Trophoblast cell (in vitro differentiated cells and primary cell): ENCODE measurements around the gene RRH.

Experiments used
- DNase-seq, 2 donors: peaks; one replicate each; pipeline ENCODE4 v3.0.0-alpha.2; 2016
- H2AFZ ChIP-seq: 2 replicates; pipeline ENCODE4 v1.6.1; 2013; ENCODE audit warnings: low read length, moderate library complexity, mild to moderate bottlenecking; ENCODE audit not compliant: insufficient read depth, poor library complexity
- H2AK5ac ChIP-seq: 2 replicates; pipeline ENCODE4 v1.6.1; 2013; ENCODE audit warnings: mild to moderate bottlenecking, low read length
- H2BK120ac ChIP-seq: 2 replicates; pipeline ENCODE4 v1.6.1; 2013; ENCODE audit warnings: low read length, mild to moderate bottlenecking, moderate library complexity; ENCODE audit not compliant: insufficient read depth, poor library complexity
- H2BK12ac ChIP-seq: 2 replicates; pipeline ENCODE4 v1.6.1; 2013; ENCODE audit warnings: mild to moderate bottlenecking, low read length, moderate library complexity
- H2BK5ac ChIP-seq: 2 replicates; pipeline ENCODE4 v1.6.1; 2013; ENCODE audit warnings: low read length, low read depth, moderate library complexity, mild to moderate bottlenecking; ENCODE audit not compliant: poor library complexity
- H3K14ac ChIP-seq: 2 replicates; pipeline ENCODE4 v1.6.1; 2013; ENCODE audit warnings: mild to moderate bottlenecking, low read length
- H3K18ac ChIP-seq: 2 replicates; pipeline ENCODE4 v1.6.1; 2013; ENCODE audit warnings: mild to moderate bottlenecking, low read length
- H3K23ac ChIP-seq: 2 replicates; pipeline ENCODE4 v1.6.1; 2013; ENCODE audit warnings: low read length
- H3K27ac ChIP-seq: 2 replicates; pipeline ENCODE4 v1.5.1; 2013; ENCODE audit warnings: low read depth, mild to moderate bottlenecking, inconsistent platforms, low read length, moderate library complexity
- H3K27me3 ChIP-seq: 2 replicates; pipeline ENCODE4 v1.6.1; 2013; ENCODE audit warnings: inconsistent platforms, mild to moderate bottlenecking, low read length, moderate library complexity; ENCODE audit not compliant: insufficient read depth
- H3K36me3 ChIP-seq, 2 experiments: 1 replicate in 1 of 2; 2 replicates in 1 of 2; pipeline ENCODE4 v1.6.1; 2013; ENCODE audit warnings: low read length in 2 of 2, mild to moderate bottlenecking in 2 of 2, moderate library complexity in 1 of 2; ENCODE audit not compliant: insufficient read depth in 2 of 2, control insufficient read depth in 1 of 2
- H3K4ac ChIP-seq: 2 replicates; pipeline ENCODE4 v1.6.1; 2013; ENCODE audit warnings: low read depth, mild to moderate bottlenecking, low read length, moderate library complexity
- H3K4me1 ChIP-seq, 2 experiments: 1 replicate in 1 of 2; 2 replicates in 1 of 2; pipeline ENCODE4 v1.6.1; 2013; ENCODE audit warnings: low read length in 2 of 2, mild to moderate bottlenecking in 2 of 2, moderate library complexity in 1 of 2; ENCODE audit not compliant: insufficient read depth in 2 of 2, control insufficient read depth in 1 of 2
- H3K4me2 ChIP-seq: 2 replicates; pipeline ENCODE4 v1.6.1; 2013; ENCODE audit warnings: inconsistent platforms, mild to moderate bottlenecking, low read length, moderate library complexity
- H3K4me3 ChIP-seq: 2 replicates; pipeline ENCODE4 v1.5.1; 2013; ENCODE audit warnings: mild to moderate bottlenecking, low read depth, low read length, inconsistent platforms
- H3K79me1 ChIP-seq: one replicate; pipeline ENCODE4 v1.6.1; 2013; ENCODE audit warnings: low read length
- H3K79me2 ChIP-seq: 2 replicates; pipeline ENCODE4 v1.6.1; 2013; ENCODE audit warnings: low read length, mild to moderate bottlenecking; ENCODE audit not compliant: control insufficient read depth, insufficient read depth, poor library complexity
- H3K9ac ChIP-seq: 2 replicates; pipeline ENCODE4 v1.6.1; 2013; ENCODE audit warnings: mild to moderate bottlenecking, low read length
- H3K9me3 ChIP-seq: 2 replicates; pipeline ENCODE4 v1.6.1; 2013; ENCODE audit warnings: low read depth, mild to moderate bottlenecking, control low read depth, inconsistent platforms, low read length; ENCODE audit not compliant: insufficient read depth
- H4K12ac ChIP-seq: 2 replicates; pipeline ENCODE4 v1.6.1; 2013; ENCODE audit warnings: low read depth, mild to moderate bottlenecking, low read length, moderate library complexity
- H4K8ac ChIP-seq: 2 replicates; pipeline ENCODE4 v1.6.1; 2013; ENCODE audit warnings: low read depth, mild to moderate bottlenecking, low read length, moderate library complexity
- H4K91ac ChIP-seq: one replicate; pipeline ENCODE4 v1.6.1; 2013; ENCODE audit warnings: low read depth, mild to moderate bottlenecking, low read length, moderate library complexity
- WGBS: extraction: QIAGEN DNeasy Blood & Tissue Kit; methylation state at CpG from one replicate; pipeline ENCODE4 v1.1.7; 2013; ENCODE audit warnings: missing lambda C conversion rate; ENCODE audit not compliant: insufficient read length, insufficient coverage; ENCODE audit errors: extremely low coverage; 5-methylcytosine and 5-hydroxymethylcytosine counted together

The RRH gene

GRCh38 chr4:109820563-109820962 is 7.2 kb upstream of the RRH start:
- H3K36me3 ChIP-seq: peaks cover 7 to 14% of the 10 kb centered on the region in 2 experiments
- H3K14ac ChIP-seq: no peak overlapping the region
- no peaks in the 10 kb centered on the region for H3K4me1 ChIP-seq
- no peak overlapping the region for H2BK120ac ChIP-seq
- H2AFZ ChIP-seq: no peak overlapping the region
- H3K9ac ChIP-seq: no peak overlapping the region
- H2AK5ac ChIP-seq: no peak overlapping the region
- no peak overlapping the region for H3K23ac ChIP-seq
- no peak overlapping the region for H3K27ac ChIP-seq
- WGBS: no CpG with 5 or more reads among the region's 2 CpGs
- H3K79me1 ChIP-seq: peaks cover 5% of the 10 kb centered on the region
- DNase-seq: no peak
- H2BK5ac ChIP-seq: no peak overlapping the region
- no peak overlapping the region for H3K4me3 ChIP-seq
- H3K4ac ChIP-seq: no peak overlapping the region
- no peak overlapping the region for H4K91ac ChIP-seq
- no peak overlapping the region for H4K8ac ChIP-seq
- no peak overlapping the region for H3K4me2 ChIP-seq
- H3K9me3 ChIP-seq: no peaks in the 10 kb centered on the region
- no peak overlapping the region for H3K18ac ChIP-seq
- H2BK12ac ChIP-seq: no peak overlapping the region
- no peaks in the 10 kb centered on the region for H3K27me3 ChIP-seq
- no peak overlapping the region for H4K12ac ChIP-seq
- H3K79me2 ChIP-seq: peaks cover 5% of the 10 kb centered on the region

DNA sequence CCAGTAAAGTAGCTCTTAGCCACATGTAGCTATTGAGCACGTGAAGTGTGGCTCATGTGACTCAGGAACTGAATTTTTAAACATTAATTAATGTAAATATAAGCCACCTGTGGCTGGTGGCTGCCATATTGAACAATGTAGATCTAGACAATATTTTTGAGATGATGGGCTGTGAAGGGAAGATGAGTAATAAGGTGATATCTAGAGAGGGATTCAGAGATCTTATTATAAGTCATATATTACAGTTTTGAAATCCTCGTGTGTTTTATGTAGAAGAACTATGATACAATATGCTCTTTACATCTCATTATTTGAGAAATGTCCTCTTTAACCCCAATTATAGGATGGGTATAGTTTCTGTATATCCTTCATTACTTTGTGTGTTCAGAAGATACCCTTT is 6.6 kb upstream of the RRH start:
- H3K9ac ChIP-seq: no peak overlapping the region
- H3K18ac ChIP-seq: no peak overlapping the region
- H3K9me3 ChIP-seq: no peaks in the 10 kb centered on the region
- H3K4ac ChIP-seq: no peak overlapping the region
- peaks cover 7 to 14% of the 10 kb centered on the region in 2 experiments for H3K36me3 ChIP-seq
- no peak for DNase-seq
- H2BK12ac ChIP-seq: no peak overlapping the region
- no peak overlapping the region for H2BK120ac ChIP-seq
- H4K12ac ChIP-seq: no peak overlapping the region
- H3K27me3 ChIP-seq: no peaks in the 10 kb centered on the region
- no peak overlapping the region for H3K14ac ChIP-seq
- WGBS: no CpG with 5 or more reads among the region's 2 CpGs
- no peak overlapping the region for H3K23ac ChIP-seq
- H4K8ac ChIP-seq: no peak overlapping the region
- no peak overlapping the region for H4K91ac ChIP-seq
- no peak overlapping the region for H3K4me3 ChIP-seq
- no peaks in the 10 kb centered on the region for H3K79me2 ChIP-seq
- no peak overlapping the region for H3K4me2 ChIP-seq
- H3K27ac ChIP-seq: no peak overlapping the region
- H2AK5ac ChIP-seq: no peak overlapping the region
- H3K79me1 ChIP-seq: no peaks in the 10 kb centered on the region
- no peak overlapping the region for H2BK5ac ChIP-seq
- H2AFZ ChIP-seq: no peak overlapping the region
- no peaks in the 10 kb centered on the region for H3K4me1 ChIP-seq

- Histone ChIP-seq H2AFZ (no peak overlapping the region), H4K8ac (no peak overlapping the region), H2BK5ac (no peak overlapping the region), H3K27me3 (no peaks in the 10 kb centered on the region), H3K23ac (no peak overlapping the region), H4K12ac (no peak overlapping the region), H3K4me3 (no peak overlapping the region), H2BK120ac (no peak overlapping the region), H4K91ac (no peak overlapping the region), H3K4me1 (no peaks in the 10 kb centered on the region), H3K4me2 (no peak overlapping the region), H2BK12ac (no peak overlapping the region), H3K79me2 (no peaks in the 10 kb centered on the region), H2AK5ac (no peak overlapping the region), H3K9me3 (no peaks in the 10 kb centered on the region), H3K14ac (no peak overlapping the region), H3K9ac (no peak overlapping the region), H3K4ac (no peak overlapping the region), H3K18ac (no peak overlapping the region), H3K79me1 (no peaks in the 10 kb centered on the region), H3K27ac (no peak overlapping the region), H3K36me3 (peaks cover 4 to 6% of the 10 kb centered on the region in 2 experiments)
- DNase-seq: peak in 1 of 2 donors; percentile 59
These were observed 1.1 kb upstream of the RRH start for GRCh38 chr4:109826719-109827118.

GRCh38 chr4:109833756-109834155 is 6.0 kb downstream of the RRH start:
- Histone ChIP-seq H3K23ac (no peak overlapping the region), H3K4me3 (no peak overlapping the region), H3K9me3 (no peaks in the 10 kb centered on the region), H3K18ac (no peak overlapping the region), H3K79me1 (no peaks in the 10 kb centered on the region), H2BK120ac (no peak overlapping the region), H4K91ac (no peak overlapping the region), H2BK5ac (no peak overlapping the region), H3K36me3 (no peaks in the 10 kb centered on the region), H3K27ac (no peak overlapping the region), H4K12ac (no peak overlapping the region), H3K4me2 (no peak overlapping the region), H2BK12ac (no peak overlapping the region), H3K4ac (no peak overlapping the region), H3K14ac (no peak overlapping the region), H3K4me1 (no peaks in the 10 kb centered on the region), H2AK5ac (no peak overlapping the region), H3K9ac (no peak overlapping the region), H4K8ac (no peak overlapping the region), H3K27me3 (no peaks in the 10 kb centered on the region), H3K79me2 (no peaks in the 10 kb centered on the region), H2AFZ (no peak overlapping the region)
- WGBS: no CpG with 5 or more reads among the region's 4 CpGs
- DNase-seq: no peak
